WTC11 (cell line): Measurements from ENCODE around the gene MBD6.

Source experiments
- AFF4 ChIP-seq: sonication (generic); formaldehyde crosslinking; IDR thresholded peaks from 2 replicates; pipeline ENCODE4 v1.8.1; 2023; ENCODE audit warnings: mild to moderate bottlenecking, missing genetic modification reagents, borderline replicate concordance
- ATF1 ChIP-seq: sonication (generic); formaldehyde crosslinking; IDR thresholded peaks from 2 replicates; pipeline ENCODE4 v1.8.1; 2023; ENCODE audit warnings: mild to moderate bottlenecking, moderate library complexity, missing genetic modification reagents
- ATF3 ChIP-seq: sonication (generic); formaldehyde crosslinking; conservative IDR thresholded peaks from 2 replicates; pipeline ENCODE4 v1.8.1; 2022; ENCODE audit warnings: mild to moderate bottlenecking, missing genetic modification reagents
- CTCF ChIP-seq: fragments of 200-600 bp; IDR thresholded peaks from 2 replicates; pipeline ENCODE4 v1.8.0; 2022; ENCODE audit warnings: antibody characterized with exemption
- HMGXB4 ChIP-seq: sonication (generic); formaldehyde crosslinking; IDR thresholded peaks from 2 replicates; pipeline ENCODE4 v1.8.1; 2023; ENCODE audit warnings: mild to moderate bottlenecking, moderate library complexity, missing genetic modification reagents
- MAX ChIP-seq: sonication (generic); formaldehyde crosslinking; IDR thresholded peaks from 2 replicates; pipeline ENCODE4 v1.8.0; 2022; ENCODE audit warnings: mild to moderate bottlenecking, missing genetic modification reagents
- PRDM15 ChIP-seq: sonication (generic); formaldehyde crosslinking; IDR thresholded peaks from 2 replicates; pipeline ENCODE4 v1.8.0; 2022; ENCODE audit warnings: missing genetic modification reagents
- PREB ChIP-seq: sonication (generic); formaldehyde crosslinking; IDR thresholded peaks from 2 replicates; pipeline ENCODE4 v1.8.1; 2022; ENCODE audit warnings: mild to moderate bottlenecking, missing genetic modification reagents, moderate library complexity, borderline replicate concordance
- TEAD1 ChIP-seq: sonication (generic); formaldehyde crosslinking; IDR thresholded peaks from 2 replicates; pipeline ENCODE4 v1.8.0; 2022; ENCODE audit warnings: mild to moderate bottlenecking, missing genetic modification reagents
- USF2 ChIP-seq: sonication (generic); formaldehyde crosslinking; IDR thresholded peaks from 2 replicates; pipeline ENCODE4 v1.8.1; 2023; ENCODE audit warnings: mild to moderate bottlenecking, missing genetic modification reagents, moderate library complexity
- ZNF263 ChIP-seq: sonication (generic); formaldehyde crosslinking; IDR thresholded peaks from 2 replicates; pipeline ENCODE4 v1.8.1; 2022; ENCODE audit warnings: low read depth, mild to moderate bottlenecking, moderate library complexity, missing genetic modification reagents
- ZNF512 ChIP-seq: sonication (generic); formaldehyde crosslinking; IDR thresholded peaks from 2 replicates; pipeline ENCODE4 v1.8.1; 2022; ENCODE audit warnings: missing genetic modification reagents, borderline replicate concordance

GRCh38 chr12:57579011-57579410 is 56.4 kb downstream of the MBD6 start:
- TF ChIP-seq ATF3, result no peak
- no peak for TF ChIP-seq CTCF
- TF ChIP-seq ZNF512 (CRISPR knock-in tag), result no peak
- no peak for TF ChIP-seq USF2 (CRISPR knock-in tag)
- TF ChIP-seq PRDM15 (CRISPR knock-in tag), result no peak
- no peak for TF ChIP-seq ZNF263
- TF ChIP-seq ATF1 (CRISPR knock-in tag), result no peak
- TF ChIP-seq HMGXB4 (CRISPR knock-in tag), result no peak
- no peak for TF ChIP-seq MAX
- TF ChIP-seq PREB (CRISPR knock-in tag), result no peak
- TF ChIP-seq TEAD1 (CRISPR knock-in tag), result no peak
- no peak for TF ChIP-seq AFF4 (CRISPR knock-in tag)
